ENCODE results near the gene MRPS35.

GRCh38 chr12:27695556-27696292 lies 14.9 kb upstream of the MRPS35 start:
- TF ChIP-seq REST (IDR thresholded peaks at IDR 0.05; ENCODE audit: low read depth) (no peak), EP300 (IDR thresholded peaks at IDR 0.05; ENCODE audit: borderline replicate concordance) (no peak), NFIC (IDR thresholded peaks at IDR 0.05) (no peak), FOXM1 (IDR thresholded peaks at IDR 0.05; ENCODE audit: borderline replicate concordance, low read depth) (no peak), TAF1 (IDR thresholded peaks at IDR 0.05; ENCODE audit: low read depth) (no peak), MAX (IDR thresholded peaks at IDR 0.05) (no peak), EGR1 (IDR thresholded peaks at IDR 0.05) (no peak), YY1 (IDR thresholded peaks at IDR 0.05; ENCODE audit: low read depth) (no peak), USF1 (IDR thresholded peaks at IDR 0.05) (no peak), CEBPB (IDR thresholded peaks at IDR 0.05) (no peak)
